Measurements from ENCODE around the gene ZDHHC3. TPM values are rescaled to one million over a fixed set of nuclear protein-coding genes. Genes with fewer than 3 reads are reported as not detected.

Gene ZDHHC3
- total and polyA plus RNA-seq, 8 donors: 11.4 to 28.3 (median 18.7) TPM

- ATAC-seq: no peak
- Histone ChIP-seq H3K4me3 (no peak overlapping the region), H3K27ac (no peak overlapping the region), H3K9me3 (no peaks in the 10 kb centered on the region), H3K27me3 (no peaks in the 10 kb centered on the region), H3K36me3 (no peaks in the 10 kb centered on the region), H3K4me1 (peaks cover 0 to 2% (median 0%) of the 10 kb centered on the region in 3 donors)
- FAIRE-seq: no peak
- intact Hi-C loops (cut with DNase I): no loop called here
- DNase-seq: no peak
- no peak for TF ChIP-seq CTCF (IDR thresholded peaks at IDR 0.05)
- WGBS, 2 donors: 58 to 73% methylated on average over 8 of the region's 8 CpGs
Measured at GRCh38 chr3:45020534-45020933, 44.6 kb upstream of the ZDHHC3 start.

GRCh38 chr3:45017821-45018220 is 41.8 kb upstream of the ZDHHC3 start:
- ATAC-seq (no peak), DNase-seq (no peak), FAIRE-seq (no peak)
- WGBS, 2 donors: 74 to 86% methylated on average over 5 of the region's 5 CpGs
- Histone ChIP-seq H3K27ac (no peak overlapping the region), H3K36me3 (peaks cover 0 to 1% (median 0%) of the 10 kb centered on the region in 3 donors), H3K4me1 (no peaks in the 10 kb centered on the region), H3K4me3 (no peak overlapping the region), H3K9me3 (no peaks in the 10 kb centered on the region), H3K27me3 (no peaks in the 10 kb centered on the region)
- no peak for TF ChIP-seq CTCF (IDR thresholded peaks at IDR 0.05)
- intact Hi-C loops (cut with DNase I): no loop called here

GRCh38 chr3:45016916-45017315 is 40.9 kb upstream of the ZDHHC3 start:
- Histone ChIP-seq H3K27me3 (no peaks in the 10 kb centered on the region), H3K4me3 (no peak overlapping the region), H3K36me3 (peaks cover 0 to 10% (median 0%) of the 10 kb centered on the region in 3 donors), H3K27ac (no peak overlapping the region), H3K9me3 (no peaks in the 10 kb centered on the region), H3K4me1 (no peaks in the 10 kb centered on the region)
- 84 to 85% methylated on average over 2 of the region's 2 CpGs for WGBS, 2 donors
- no peak for FAIRE-seq
- DNase-seq: no peak
- ATAC-seq: no peak
- no peak for TF ChIP-seq CTCF (IDR thresholded peaks at IDR 0.05)
- intact Hi-C loops (cut with DNase I): no loop called here

- FAIRE-seq (no peak), DNase-seq (no peak), ATAC-seq (peak in 1 of 4 donors; percentile 14)
- H3K4me1 ChIP-seq: no peaks in the 10 kb centered on the region
- H3K9me3 ChIP-seq: no peaks in the 10 kb centered on the region
- H3K36me3 ChIP-seq: peaks cover 0 to 19% (median 0%) of the 10 kb centered on the region in 3 donors
- H3K27me3 ChIP-seq: no peaks in the 10 kb centered on the region
- H3K4me3 ChIP-seq: no peak overlapping the region
- TF ChIP-seq CTCF (IDR thresholded peaks at IDR 0.05): no peak
- no peak overlapping the region for H3K27ac ChIP-seq
- 96 to 97% methylated on average over 4 of the region's 4 CpGs for WGBS, 2 donors
- intact Hi-C loops (cut with DNase I): no loop called here
Measured at GRCh38 chr3:45012577-45012976, 36.6 kb upstream of the ZDHHC3 start.

GRCh38 chr3:45011756-45012508 is 36.0 kb upstream of the ZDHHC3 start:
- no peaks in the 10 kb centered on the region for H3K4me1 ChIP-seq
- FAIRE-seq (no peak), ATAC-seq (peak in 3 of 4 donors; percentile 44 to 75 (median 48)), DNase-seq (no peak)
- H3K27ac ChIP-seq: peak overlapping the region in 1 of 4 donors; percentile 33
- WGBS, 2 donors: 47 to 64% methylated on average over 7 of the region's 7 CpGs
- no peak overlapping the region for H3K4me3 ChIP-seq
- no peaks in the 10 kb centered on the region for H3K27me3 ChIP-seq
- H3K36me3 ChIP-seq: peaks cover 0 to 23% (median 0%) of the 10 kb centered on the region in 3 donors
- intact Hi-C loops (cut with DNase I): no loop called here
- no peaks in the 10 kb centered on the region for H3K9me3 ChIP-seq
- no peak for TF ChIP-seq CTCF (IDR thresholded peaks at IDR 0.05)
